Astrocyte of the cerebellum (primary cell): ENCODE measurements around the gene GALNT8.

Experiments used
- DNase-seq: peaks from one replicate; pipeline ENCODE4 v3.0.0-alpha.2; 2011; ENCODE audit warnings: low read depth
- H3K4me3 ChIP-seq: 2 replicates; pipeline ENCODE4 v1.5.1; 2011; ENCODE audit warnings: mild to moderate bottlenecking, low read depth, low read length, moderate library complexity
- in situ Hi-C: cut with HindIII; loops from 2 replicates; pipeline ENCODE4 v1.10.0; 2017; ENCODE audit warnings: low sequenced_read_pairs
- TF ChIP-seq, protein P1 (sequence below): IDR thresholded peaks from 2 replicates; pipeline ENCODE4 v1.5.1; 2012; ENCODE audit warnings: low read length, low read depth, moderate library complexity, mild to moderate bottlenecking; ENCODE audit errors: missing control alignments

The GALNT8 gene

DNA sequence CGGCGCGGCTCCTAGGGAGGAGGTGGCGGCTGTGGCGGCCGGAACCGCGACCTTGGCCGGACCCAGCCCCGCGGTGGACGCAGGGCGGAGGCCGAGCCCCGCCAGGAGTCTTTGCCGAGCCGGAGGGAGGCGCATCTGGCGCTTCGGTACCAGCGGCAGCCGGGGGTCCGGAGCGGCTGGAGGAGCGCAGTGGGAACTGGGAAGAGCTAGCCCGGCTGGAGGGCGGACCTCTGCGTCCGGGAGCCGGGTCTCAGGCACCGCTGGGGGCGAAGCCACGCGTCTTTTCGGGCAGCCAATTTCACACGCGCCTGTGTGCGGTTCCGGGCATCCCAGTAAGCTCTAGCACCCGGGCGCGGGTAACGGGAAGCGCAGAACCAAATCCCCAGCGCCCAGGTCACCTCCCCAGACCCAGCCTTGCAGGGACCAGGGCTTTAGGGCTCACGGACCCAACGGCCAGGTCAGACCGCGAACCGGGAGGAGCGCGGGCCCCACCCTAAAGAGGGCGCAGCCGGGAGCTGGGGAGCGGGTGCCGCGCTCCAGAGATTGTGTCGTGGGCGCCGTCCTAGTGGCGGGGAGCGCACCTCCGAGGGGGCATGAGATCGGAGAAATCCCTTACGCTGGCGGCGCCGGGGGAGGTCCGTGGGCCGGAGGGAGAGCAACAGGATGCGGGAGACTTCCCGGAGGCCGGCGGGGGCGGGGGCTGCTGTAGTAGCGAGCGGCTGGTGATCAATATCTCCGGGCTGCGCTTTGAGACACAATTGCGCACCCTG lies 89.4 kb downstream of the GALNT8 start:
- TF ChIP-seq, protein P1, sequence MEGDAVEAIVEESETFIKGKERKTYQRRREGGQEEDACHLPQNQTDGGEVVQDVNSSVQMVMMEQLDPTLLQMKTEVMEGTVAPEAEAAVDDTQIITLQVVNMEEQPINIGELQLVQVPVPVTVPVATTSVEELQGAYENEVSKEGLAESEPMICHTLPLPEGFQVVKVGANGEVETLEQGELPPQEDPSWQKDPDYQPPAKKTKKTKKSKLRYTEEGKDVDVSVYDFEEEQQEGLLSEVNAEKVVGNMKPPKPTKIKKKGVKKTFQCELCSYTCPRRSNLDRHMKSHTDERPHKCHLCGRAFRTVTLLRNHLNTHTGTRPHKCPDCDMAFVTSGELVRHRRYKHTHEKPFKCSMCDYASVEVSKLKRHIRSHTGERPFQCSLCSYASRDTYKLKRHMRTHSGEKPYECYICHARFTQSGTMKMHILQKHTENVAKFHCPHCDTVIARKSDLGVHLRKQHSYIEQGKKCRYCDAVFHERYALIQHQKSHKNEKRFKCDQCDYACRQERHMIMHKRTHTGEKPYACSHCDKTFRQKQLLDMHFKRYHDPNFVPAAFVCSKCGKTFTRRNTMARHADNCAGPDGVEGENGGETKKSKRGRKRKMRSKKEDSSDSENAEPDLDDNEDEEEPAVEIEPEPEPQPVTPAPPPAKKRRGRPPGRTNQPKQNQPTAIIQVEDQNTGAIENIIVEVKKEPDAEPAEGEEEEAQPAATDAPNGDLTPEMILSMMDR = no peak
- no peak for DNase-seq
- in situ Hi-C loops = loop anchor here (10.0 kb wide), 1 partner anchor 65 kb away; no protein-coding TSS in a partner anchor
- peak overlapping the region; percentile 54 for H3K4me3 ChIP-seq

DNA sequence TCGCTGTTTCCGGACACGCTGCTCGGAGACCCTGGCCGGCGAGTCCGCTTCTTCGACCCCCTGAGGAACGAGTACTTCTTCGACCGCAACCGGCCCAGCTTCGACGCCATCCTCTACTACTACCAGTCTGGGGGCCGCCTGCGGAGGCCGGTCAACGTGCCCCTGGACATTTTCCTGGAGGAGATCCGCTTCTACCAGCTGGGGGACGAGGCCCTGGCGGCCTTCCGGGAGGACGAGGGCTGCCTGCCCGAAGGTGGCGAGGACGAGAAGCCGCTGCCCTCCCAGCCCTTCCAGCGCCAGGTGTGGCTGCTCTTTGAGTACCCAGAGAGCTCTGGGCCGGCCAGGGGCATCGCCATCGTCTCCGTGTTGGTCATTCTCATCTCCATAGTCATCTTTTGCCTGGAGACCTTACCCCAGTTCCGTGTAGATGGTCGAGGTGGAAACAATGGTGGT lies 90.0 kb downstream of the GALNT8 start:
- peak overlapping the region; percentile 54 for H3K4me3 ChIP-seq
- in situ Hi-C loops = no loop called here
- TF ChIP-seq, protein P1 = no peak
- DNase-seq = no peak

DNA sequence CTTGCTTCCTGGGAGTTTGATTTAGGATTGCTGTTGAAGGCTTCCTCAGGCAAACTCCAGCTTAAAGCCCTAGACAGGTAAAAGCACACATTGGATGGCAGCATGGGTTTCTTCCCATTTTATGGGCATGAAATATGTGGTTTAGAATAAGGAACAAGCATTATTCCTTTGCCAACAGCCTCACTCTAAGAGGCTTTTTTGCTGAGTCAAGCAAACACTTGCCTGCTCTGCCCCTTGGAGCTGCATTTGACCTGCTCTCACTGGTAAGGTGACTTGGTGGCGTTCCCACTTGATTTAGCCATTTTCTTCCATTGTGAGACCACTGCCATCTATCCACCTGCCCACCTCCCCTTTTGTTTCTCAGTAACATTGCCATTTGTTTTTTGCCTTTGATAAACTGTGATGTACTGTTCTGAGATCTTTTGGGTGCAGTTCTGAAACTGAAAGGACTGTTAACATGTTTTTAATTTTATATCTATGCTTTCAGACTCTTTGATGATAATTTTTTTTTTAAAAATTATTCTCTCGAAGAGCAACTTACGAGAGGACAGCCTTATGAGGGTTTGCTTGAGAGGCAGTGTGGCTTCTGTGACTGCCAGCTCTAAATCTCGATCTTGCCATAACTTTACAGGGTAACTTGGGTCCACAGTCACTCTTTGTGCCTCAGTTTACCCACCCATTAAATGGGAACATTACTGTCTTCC lies 92.6 kb downstream of the GALNT8 start:
- in situ Hi-C loops = no loop called here
- no peak for DNase-seq
- H3K4me3 ChIP-seq = no peak overlapping the region
- TF ChIP-seq, protein P1 = no peak

DNA sequence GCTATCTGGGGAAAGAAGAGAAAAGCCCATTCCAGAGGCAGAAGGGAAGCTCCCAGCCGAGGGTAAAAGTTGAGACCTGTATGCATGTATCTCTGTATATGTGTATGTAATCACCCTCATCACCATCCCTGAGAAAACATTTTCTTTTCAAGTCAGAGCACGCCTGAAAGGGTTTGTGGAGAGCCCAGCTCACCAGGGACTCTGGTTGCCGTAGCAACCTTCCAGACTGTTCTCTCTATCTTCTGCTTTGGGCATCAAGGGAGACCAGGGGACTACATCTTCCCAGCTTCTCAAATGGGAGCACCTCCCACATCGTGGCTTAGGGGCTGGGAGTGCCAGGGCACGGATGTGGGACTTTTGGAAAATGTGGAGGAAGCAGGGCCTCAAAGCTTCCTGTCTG lies 93.5 kb downstream of the GALNT8 start:
- in situ Hi-C loops = no loop called here
- TF ChIP-seq, protein P1 = no peak
- no peak for DNase-seq
- no peak overlapping the region for H3K4me3 ChIP-seq

DNA sequence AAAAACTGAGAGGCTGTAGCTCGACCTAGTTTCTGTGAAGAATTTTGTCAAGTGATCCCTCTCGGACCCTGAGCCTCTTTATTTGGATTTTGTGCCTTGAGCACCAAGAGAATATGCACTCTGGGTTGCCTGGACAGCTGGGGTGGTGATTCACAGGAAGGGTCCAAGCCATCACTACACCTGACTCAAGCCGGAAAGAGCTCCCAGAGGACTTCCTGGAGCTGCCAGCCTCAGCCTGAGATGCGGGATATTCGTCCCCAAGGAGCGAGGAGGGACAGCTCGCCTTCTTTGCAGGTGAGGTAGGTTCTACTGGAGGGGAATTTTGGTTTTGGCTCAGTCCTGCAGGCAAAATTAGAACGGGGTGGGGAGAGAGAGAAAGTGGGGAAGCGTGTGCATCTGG lies 94.3 kb downstream of the GALNT8 start:
- DNase-seq = no peak
- no peak overlapping the region for H3K4me3 ChIP-seq
- TF ChIP-seq, protein P1 = no peak
- in situ Hi-C loops = no loop called here

DNA sequence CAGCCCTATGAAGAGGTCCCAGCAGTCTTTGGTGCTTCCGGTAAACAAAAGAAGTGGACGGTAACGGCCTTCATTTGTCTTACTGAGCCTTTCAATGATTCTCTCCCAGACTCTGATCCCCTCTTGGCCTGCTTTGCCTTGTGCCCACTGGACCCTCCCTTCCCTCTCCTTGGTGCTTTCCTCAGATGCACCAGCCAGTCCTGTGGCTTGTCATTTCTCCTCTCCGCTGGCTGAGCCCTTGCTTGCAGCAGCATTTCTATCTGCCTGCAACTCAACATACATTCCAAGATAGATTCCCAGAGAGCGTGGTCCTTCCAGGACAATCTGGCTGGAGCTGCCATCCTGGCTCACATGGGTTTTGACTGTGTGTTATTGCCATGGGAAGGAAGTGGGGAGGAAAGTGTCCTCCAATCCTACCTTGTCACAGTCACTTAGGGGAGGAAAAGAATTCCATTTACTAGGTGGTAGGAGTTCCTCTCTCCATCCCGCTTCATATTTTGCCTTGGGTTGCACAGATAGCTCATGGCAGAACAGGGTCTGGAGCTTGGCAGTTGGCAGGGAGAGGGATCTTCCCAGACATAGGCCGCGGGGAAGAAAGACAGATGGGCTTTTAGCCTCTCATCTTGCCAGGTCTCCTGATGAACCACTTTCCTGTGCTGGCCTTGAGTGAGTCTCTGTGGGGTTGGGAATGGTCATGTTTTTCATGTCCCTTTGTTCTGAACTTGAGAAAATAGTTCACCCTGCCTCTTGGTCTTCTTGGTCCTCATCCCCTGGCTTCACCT lies 96.7 kb downstream of the GALNT8 start:
- TF ChIP-seq, protein P1 = no peak
- in situ Hi-C loops = no loop called here
- DNase-seq = no peak
- no peak overlapping the region for H3K4me3 ChIP-seq
